ENCODE data around the gene RND3.

Gene RND3

GRCh38 chr2:150467621-150467963 is 19.9 kb downstream of the RND3 start:
- no CpG with 5 or more reads among the region's 2 CpGs for WGBS (ENCODE audit: extremely low coverage, insufficient coverage, low lambda C conversion rate)

GRCh38 chr2:150466741-150467620 is 20.5 kb downstream of the RND3 start:
- no CpG with 5 or more reads among the region's 5 CpGs for whole genome bisulfite sequencing (ENCODE audit: extremely low coverage, insufficient coverage, low lambda C conversion rate)
- Histone ChIP-seq H3K27ac (ENCODE audit: low read depth, low read length) (no peak overlapping the region), H3K18ac (ENCODE audit: low read length) (no peak overlapping the region), H3K79me2 (ENCODE audit: control insufficient read depth, insufficient read depth, low read length) (no peaks in the 10 kb centered on the region), H3K4me1 (ENCODE audit: control insufficient read depth, low read depth, low read length) (no peaks in the 10 kb centered on the region), H3K23ac (ENCODE audit: low read length) (no peak overlapping the region), H3K27me3 (ENCODE audit: insufficient read depth, low read length, poor library complexity) (no peaks in the 10 kb centered on the region), H2AK5ac (ENCODE audit: low read length) (no peak overlapping the region), H3K79me1 (ENCODE audit: low read length) (no peaks in the 10 kb centered on the region), H3K4me3 (ENCODE audit: low read length) (no peak overlapping the region), H3K9ac (ENCODE audit: low read length) (no peak overlapping the region), H3K4me2 (ENCODE audit: low read length) (no peak overlapping the region), H2BK120ac (ENCODE audit: low read depth, low read length) (no peak overlapping the region), H3K36me3 (ENCODE audit: control insufficient read depth, insufficient read depth, low read length) (no peaks in the 10 kb centered on the region), H2BK5ac (ENCODE audit: low read length) (no peak overlapping the region), H3K56ac (ENCODE audit: low read length) (no peak overlapping the region), H4K8ac (ENCODE audit: low read depth, low read length) (no peak overlapping the region), H2BK15ac (replicated peaks; ENCODE audit: low read depth) (no peak overlapping the region), H4K5ac (ENCODE audit: low read length) (no peak overlapping the region), H3K4ac (ENCODE audit: low read depth, low read length) (no peak overlapping the region)
- DNase-seq = no peak

More at GRCh38 chr2:150467621-150467963, 19.9 kb downstream of the RND3 start:
- Histone ChIP-seq H4K8ac (ENCODE audit: low read depth, low read length) (no peak overlapping the region), H3K23ac (ENCODE audit: low read length) (no peak overlapping the region), H3K18ac (ENCODE audit: low read length) (no peak overlapping the region), H3K4ac (ENCODE audit: low read depth, low read length) (no peak overlapping the region), H3K36me3 (ENCODE audit: control insufficient read depth, insufficient read depth, low read length) (no peaks in the 10 kb centered on the region), H3K27ac (ENCODE audit: low read depth, low read length) (no peak overlapping the region), H2AK5ac (ENCODE audit: low read length) (no peak overlapping the region), H2BK120ac (ENCODE audit: low read depth, low read length) (no peak overlapping the region), H3K79me2 (ENCODE audit: control insufficient read depth, insufficient read depth, low read length) (no peaks in the 10 kb centered on the region), H3K4me1 (ENCODE audit: control insufficient read depth, low read depth, low read length) (no peaks in the 10 kb centered on the region), H3K56ac (ENCODE audit: low read length) (no peak overlapping the region), H4K5ac (ENCODE audit: low read length) (no peak overlapping the region), H2BK5ac (ENCODE audit: low read length) (no peak overlapping the region), H3K9ac (ENCODE audit: low read length) (no peak overlapping the region), H3K27me3 (ENCODE audit: insufficient read depth, low read length, poor library complexity) (no peaks in the 10 kb centered on the region), H3K4me2 (ENCODE audit: low read length) (no peak overlapping the region), H3K79me1 (ENCODE audit: low read length) (no peaks in the 10 kb centered on the region), H2BK15ac (replicated peaks; ENCODE audit: low read depth) (no peak overlapping the region), H3K4me3 (ENCODE audit: low read length) (no peak overlapping the region)
- no peak for DNase-seq

- WGBS (ENCODE audit: extremely low coverage, insufficient coverage, low lambda C conversion rate) = no CpG with 5 or more reads among the region's 4 CpGs
- H3K4me3 ChIP-seq (ENCODE audit: low read length) = no peak overlapping the region
- no peak overlapping the region for H3K56ac ChIP-seq (ENCODE audit: low read length)
- H2BK15ac ChIP-seq (replicated peaks; ENCODE audit: low read depth) = no peak overlapping the region
- H2AK5ac ChIP-seq (ENCODE audit: low read length) = no peak overlapping the region
- H3K4me2 ChIP-seq (ENCODE audit: low read length) = no peak overlapping the region
- DNase-seq = no peak
- no peak overlapping the region for H3K18ac ChIP-seq (ENCODE audit: low read length)
- H4K5ac ChIP-seq (ENCODE audit: low read length) = no peak overlapping the region
- H4K8ac ChIP-seq (ENCODE audit: low read depth, low read length) = no peak overlapping the region
- no peaks in the 10 kb centered on the region for H3K27me3 ChIP-seq (ENCODE audit: insufficient read depth, low read length, poor library complexity)
- no peaks in the 10 kb centered on the region for H3K4me1 ChIP-seq (ENCODE audit: control insufficient read depth, low read depth, low read length)
- no peaks in the 10 kb centered on the region for H3K79me2 ChIP-seq (ENCODE audit: control insufficient read depth, insufficient read depth, low read length)
- H3K9ac ChIP-seq (ENCODE audit: low read length) = no peak overlapping the region
- H3K36me3 ChIP-seq (ENCODE audit: control insufficient read depth, insufficient read depth, low read length) = no peaks in the 10 kb centered on the region
- H3K4ac ChIP-seq (ENCODE audit: low read depth, low read length) = no peak overlapping the region
- H3K27ac ChIP-seq (ENCODE audit: low read depth, low read length) = no peak overlapping the region
- no peaks in the 10 kb centered on the region for H3K79me1 ChIP-seq (ENCODE audit: low read length)
- no peak overlapping the region for H2BK5ac ChIP-seq (ENCODE audit: low read length)
- H3K23ac ChIP-seq (ENCODE audit: low read length) = no peak overlapping the region
- no peak overlapping the region for H2BK120ac ChIP-seq (ENCODE audit: low read depth, low read length)
These were observed 21.5 kb downstream of the RND3 start for GRCh38 chr2:150465703-150466569.

GRCh38 chr2:150464986-150465385 is 22.5 kb downstream of the RND3 start:
- Histone ChIP-seq H3K4me3 (ENCODE audit: low read length) (no peak overlapping the region), H3K23ac (ENCODE audit: low read length) (no peak overlapping the region), H3K18ac (ENCODE audit: low read length) (no peak overlapping the region), H3K4me1 (ENCODE audit: control insufficient read depth, low read depth, low read length) (no peaks in the 10 kb centered on the region), H2BK5ac (ENCODE audit: low read length) (no peak overlapping the region), H2BK15ac (replicated peaks; ENCODE audit: low read depth) (no peak overlapping the region), H2BK120ac (ENCODE audit: low read depth, low read length) (no peak overlapping the region), H3K36me3 (ENCODE audit: control insufficient read depth, insufficient read depth, low read length) (no peaks in the 10 kb centered on the region), H3K27ac (ENCODE audit: low read depth, low read length) (no peak overlapping the region), H4K5ac (ENCODE audit: low read length) (no peak overlapping the region), H3K9ac (ENCODE audit: low read length) (no peak overlapping the region), H3K27me3 (ENCODE audit: insufficient read depth, low read length, poor library complexity) (no peaks in the 10 kb centered on the region), H3K4me2 (ENCODE audit: low read length) (no peak overlapping the region), H3K79me2 (ENCODE audit: control insufficient read depth, insufficient read depth, low read length) (no peaks in the 10 kb centered on the region), H2AK5ac (ENCODE audit: low read length) (no peak overlapping the region), H3K79me1 (ENCODE audit: low read length) (no peaks in the 10 kb centered on the region), H3K4ac (ENCODE audit: low read depth, low read length) (no peak overlapping the region), H4K8ac (ENCODE audit: low read depth, low read length) (no peak overlapping the region), H3K56ac (ENCODE audit: low read length) (no peak overlapping the region)
- no CpG with 5 or more reads among the region's 1 CpG for WGBS (ENCODE audit: extremely low coverage, insufficient coverage, low lambda C conversion rate)
- DNase-seq = no peak

- no peak overlapping the region for H3K4me3 ChIP-seq (ENCODE audit: low read length)
- no peak overlapping the region for H3K9ac ChIP-seq (ENCODE audit: low read length)
- no peak overlapping the region for H3K56ac ChIP-seq (ENCODE audit: low read length)
- H3K18ac ChIP-seq (ENCODE audit: low read length) = no peak overlapping the region
- no peaks in the 10 kb centered on the region for H3K4me1 ChIP-seq (ENCODE audit: control insufficient read depth, low read depth, low read length)
- no peaks in the 10 kb centered on the region for H3K79me2 ChIP-seq (ENCODE audit: control insufficient read depth, insufficient read depth, low read length)
- H3K4ac ChIP-seq (ENCODE audit: low read depth, low read length) = no peak overlapping the region
- no CpG with 5 or more reads among the region's 1 CpG for WGBS (ENCODE audit: extremely low coverage, insufficient coverage, low lambda C conversion rate)
- no peak overlapping the region for H3K23ac ChIP-seq (ENCODE audit: low read length)
- H3K4me2 ChIP-seq (ENCODE audit: low read length) = no peak overlapping the region
- no peak overlapping the region for H2BK15ac ChIP-seq (replicated peaks; ENCODE audit: low read depth)
- no peak overlapping the region for H3K27ac ChIP-seq (ENCODE audit: low read depth, low read length)
- no peak overlapping the region for H2BK120ac ChIP-seq (ENCODE audit: low read depth, low read length)
- no peaks in the 10 kb centered on the region for H3K36me3 ChIP-seq (ENCODE audit: control insufficient read depth, insufficient read depth, low read length)
- no peak overlapping the region for H2AK5ac ChIP-seq (ENCODE audit: low read length)
- no peak for DNase-seq
- no peak overlapping the region for H4K8ac ChIP-seq (ENCODE audit: low read depth, low read length)
- H2BK5ac ChIP-seq (ENCODE audit: low read length) = no peak overlapping the region
- H4K5ac ChIP-seq (ENCODE audit: low read length) = no peak overlapping the region
- H3K27me3 ChIP-seq (ENCODE audit: insufficient read depth, low read length, poor library complexity) = no peaks in the 10 kb centered on the region
- H3K79me1 ChIP-seq (ENCODE audit: low read length) = no peaks in the 10 kb centered on the region
These were observed 23.2 kb downstream of the RND3 start for GRCh38 chr2:150464270-150464669.
